ENCODE data around the gene OR5AU1.

OR5AU1 gene

GRCh38 chr14:21106176-21106497 is 49.7 kb downstream of the OR5AU1 start:
- no peak for DNase-seq

- DNase-seq, result no peak
Observed at GRCh38 chr14:21105095-21105494, 50.8 kb downstream of the OR5AU1 start.
